ENCODE measurements around the gene UBE2L3.
"Not testable (repeated sequence)": the region's sequence is repeated elsewhere in the genome, so short reads cannot be mapped to it uniquely, and the experiment has no call there.

Gene UBE2L3

GRCh38 chr22:21629255-21630149, 62.0 kb downstream of the UBE2L3 start, which contains the start of gene YDJC:
Gene YDJC, minus strand, starts transcription at chr22:21630022. Its CDS starts 8 bp downstream, at chr22:21630014.
- DNase-seq = peak; percentile 73

GRCh38 chr22:21631025-21631424, 63.5 kb downstream of the UBE2L3 start:
- no peak for DNase-seq

- DNase-seq = no peak
Observed at GRCh38 chr22:21632237-21632895, 64.9 kb downstream of the UBE2L3 start, which contains the start of gene CCDC116. Gene CCDC116, plus strand, starts transcription at chr22:21632760. Its CDS starts 422 bp downstream, at chr22:21633182.

- no peak for DNase-seq
Observed at GRCh38 chr22:21632931-21633330, 65.4 kb downstream of the UBE2L3 start.

GRCh38 chr22:21633481-21633880, 66.0 kb downstream of the UBE2L3 start:
- DNase-seq = no peak

- DNase-seq = no peak
Observed at GRCh38 chr22:21634081-21634480, 66.6 kb downstream of the UBE2L3 start.

- DNase-seq = no peak
Observed at GRCh38 chr22:21634844-21635243, 67.3 kb downstream of the UBE2L3 start.

- no peak for DNase-seq
Observed at GRCh38 chr22:21635771-21636510, 68.4 kb downstream of the UBE2L3 start.

GRCh38 chr22:21636629-21637218, 69.2 kb downstream of the UBE2L3 start:
- DNase-seq = no peak

- not testable (repeated sequence) for DNase-seq
Observed at GRCh38 chr22:21637450-21637849, 69.9 kb downstream of the UBE2L3 start.

GRCh38 chr22:21639359-21639758, 71.8 kb downstream of the UBE2L3 start:
- no peak for DNase-seq

- DNase-seq = no peak
Observed at GRCh38 chr22:21640810-21641209, 73.3 kb downstream of the UBE2L3 start.

GRCh38 chr22:21641417-21641788, 73.9 kb downstream of the UBE2L3 start:
- DNase-seq = no peak

GRCh38 chr22:21641789-21642583, 74.5 kb downstream of the UBE2L3 start, which contains the start of gene SDF2L1:
Gene SDF2L1, plus strand, starts transcription at chr22:21642302. Its CDS starts 35 bp downstream, at chr22:21642337.
- peak; percentile 84 for DNase-seq

GRCh38 chr22:21642584-21643448, 75.3 kb downstream of the UBE2L3 start:
- no peak for DNase-seq

- DNase-seq = no peak
Observed at GRCh38 chr22:21643533-21644357, 76.2 kb downstream of the UBE2L3 start.

GRCh38 chr22:21645513-21645912, 78.0 kb downstream of the UBE2L3 start:
- DNase-seq = not testable (repeated sequence)

GRCh38 chr22:21646608-21647590, 79.4 kb downstream of the UBE2L3 start:
- DNase-seq = no peak

GRCh38 chr22:21650280-21650679, 82.8 kb downstream of the UBE2L3 start:
- DNase-seq = no peak

Data from NCI-H510A (cell line).